HG02884 (cell line): ENCODE measurements around the gene MED8.
A peak's percentile ranks its signal among the peaks of the same experiment; 100 is the strongest.

Experiments
- ATAC-seq: cut with Tn5 transposase; IDR thresholded peaks from one replicate; pipeline ENCODE4 v1.9.1; 2021; ENCODE audit warnings: mild to moderate bottlenecking, moderate library complexity; ENCODE audit not compliant: unreplicated experiment

MED8 gene

GRCh38 chr1:43389326-43390313, at the start of gene MED8, which contains the start of gene SZT2:
TSS of gene MED8 (minus strand) at chr1:43389800. CDS start at chr1:43389764, 36 bp downstream.
TSS of gene SZT2 (plus strand) at chr1:43389899. CDS start at chr1:43389969, 70 bp downstream.
- ATAC-seq: peak; percentile 87

DNA sequence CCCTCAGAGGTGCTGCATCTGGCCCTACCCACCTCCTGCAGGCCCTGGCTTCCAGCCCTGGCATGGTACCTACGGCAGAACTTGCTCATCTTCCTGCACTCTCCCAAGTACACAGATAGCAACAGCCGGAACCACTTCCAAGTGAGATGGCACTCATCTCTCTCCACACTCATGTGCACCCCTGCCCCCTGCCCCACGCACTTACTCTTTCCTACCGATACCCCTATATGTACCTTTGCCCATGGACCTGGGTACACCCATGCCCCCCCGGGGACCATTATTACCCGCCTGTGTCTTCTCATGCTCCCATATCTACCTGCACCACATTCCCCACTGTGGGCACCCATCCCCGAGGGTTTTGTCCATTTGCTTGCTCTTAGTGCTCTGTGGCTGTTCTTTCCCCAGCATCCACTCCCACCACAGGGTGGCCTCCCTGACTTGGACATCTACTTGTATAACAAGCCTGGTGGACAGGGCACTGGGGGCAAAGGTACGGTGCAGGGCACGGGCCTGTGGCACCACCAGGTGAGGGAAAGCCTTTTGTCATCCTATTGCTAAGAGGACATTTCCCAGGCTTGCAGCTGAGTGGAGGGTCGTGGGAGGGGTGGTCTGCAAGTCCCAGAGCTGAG, 49.5 kb upstream of the MED8 start:
- ATAC-seq: no peak

DNA sequence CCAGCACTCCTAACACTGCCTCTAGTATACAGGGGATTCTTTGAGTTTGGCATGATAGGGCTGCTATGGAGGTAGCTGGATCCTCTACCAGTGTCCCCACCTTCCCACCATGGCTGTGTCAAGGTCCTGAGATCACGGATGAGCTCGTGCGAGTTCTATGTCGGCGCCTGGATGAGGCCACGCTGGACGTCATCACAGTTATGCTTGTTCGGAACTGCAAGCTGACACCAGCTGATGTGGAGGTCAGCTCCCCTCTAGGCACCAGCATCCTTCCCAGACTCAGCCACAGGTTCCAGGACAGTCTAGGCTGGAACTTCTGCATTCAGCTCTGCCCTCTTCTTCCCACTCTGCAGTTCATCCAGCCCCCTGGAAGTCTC, 49.0 kb upstream of the MED8 start:
- no peak for ATAC-seq

GRCh38 chr1:43438006-43438405, 48.4 kb upstream of the MED8 start:
- ATAC-seq: no peak

GRCh38 chr1:43437031-43437973, 47.7 kb upstream of the MED8 start:
- ATAC-seq: no peak

- no peak for ATAC-seq
These were observed 46.8 kb upstream of the MED8 start for GRCh38 chr1:43436371-43436770.

GRCh38 chr1:43435146-43436145, 45.8 kb upstream of the MED8 start:
- ATAC-seq: no peak

DNA sequence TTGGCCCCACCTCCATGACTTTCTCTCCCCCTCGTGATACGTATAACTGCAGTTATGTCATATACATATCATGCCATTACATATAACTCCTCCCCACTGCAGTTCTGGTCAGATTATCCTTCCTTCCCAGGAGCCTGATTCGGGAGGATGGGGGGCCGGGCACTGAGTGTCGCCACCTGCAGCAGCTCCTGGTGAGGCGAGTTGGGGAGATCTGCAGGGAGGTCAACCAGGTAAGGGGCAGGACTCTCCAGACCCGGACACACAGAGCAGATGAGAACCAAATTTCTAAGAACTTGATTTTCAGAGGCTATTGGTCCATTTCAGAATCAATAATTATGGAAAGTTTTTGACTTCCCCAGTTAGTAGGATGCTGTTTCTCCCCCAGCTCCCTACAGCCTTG, 44.7 kb upstream of the MED8 start:
- ATAC-seq: no peak

DNA sequence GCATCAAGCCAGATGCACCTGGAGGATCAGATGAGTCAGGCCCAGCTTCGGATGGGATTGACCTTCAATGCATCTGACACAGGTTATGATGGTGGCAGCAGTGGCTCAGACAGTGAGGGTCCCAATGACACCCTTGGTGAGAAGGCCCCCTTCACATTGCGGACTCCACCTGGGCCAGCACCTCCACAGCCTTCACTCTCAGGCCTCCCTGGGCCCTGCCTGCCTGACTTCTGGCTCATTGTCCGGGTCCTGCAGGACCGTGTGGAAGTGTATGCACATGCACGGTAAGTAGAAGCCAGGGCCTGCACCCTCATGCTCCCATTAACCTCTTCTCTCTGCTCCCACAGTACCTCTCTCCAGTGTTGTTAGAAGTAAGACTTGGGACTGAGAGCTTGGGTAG, 43.3 kb upstream of the MED8 start:
- ATAC-seq: no peak

DNA sequence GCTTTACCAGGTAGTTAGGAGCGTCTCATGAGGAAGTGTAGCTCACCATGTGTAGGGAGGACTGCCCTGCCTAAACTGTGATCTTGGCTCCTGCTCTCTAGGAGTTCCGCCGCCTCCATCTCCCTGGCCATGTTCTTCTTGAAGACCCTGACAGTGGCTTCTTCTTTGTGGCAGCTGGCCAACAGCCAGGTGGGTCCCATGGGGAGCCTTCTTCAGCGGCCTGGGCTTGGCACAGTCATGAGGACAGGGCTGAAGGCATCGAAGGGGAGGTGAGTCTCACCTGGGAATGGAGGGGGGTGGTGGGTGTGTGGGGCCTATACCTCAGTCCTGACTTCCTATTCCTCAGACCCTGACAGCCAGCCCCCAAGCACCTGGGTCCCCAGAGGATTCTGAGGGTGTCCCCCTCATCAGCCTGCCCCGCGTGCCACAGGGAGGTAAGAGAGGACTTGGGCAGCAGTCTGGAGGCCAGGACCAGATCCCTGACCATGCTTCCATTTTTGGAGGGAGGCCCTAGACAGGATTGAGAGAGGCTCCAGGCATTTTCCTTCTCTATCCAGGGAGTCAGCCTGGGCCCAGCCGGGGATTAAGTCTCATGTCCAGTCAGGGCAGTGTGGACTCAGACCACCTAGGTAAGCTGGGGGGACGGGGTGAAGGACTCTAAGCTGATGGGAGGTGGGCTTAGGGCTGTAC, 42.7 kb upstream of the MED8 start:
- ATAC-seq: no peak

GRCh38 chr1:43431676-43432075, 42.1 kb upstream of the MED8 start:
- ATAC-seq: no peak

DNA sequence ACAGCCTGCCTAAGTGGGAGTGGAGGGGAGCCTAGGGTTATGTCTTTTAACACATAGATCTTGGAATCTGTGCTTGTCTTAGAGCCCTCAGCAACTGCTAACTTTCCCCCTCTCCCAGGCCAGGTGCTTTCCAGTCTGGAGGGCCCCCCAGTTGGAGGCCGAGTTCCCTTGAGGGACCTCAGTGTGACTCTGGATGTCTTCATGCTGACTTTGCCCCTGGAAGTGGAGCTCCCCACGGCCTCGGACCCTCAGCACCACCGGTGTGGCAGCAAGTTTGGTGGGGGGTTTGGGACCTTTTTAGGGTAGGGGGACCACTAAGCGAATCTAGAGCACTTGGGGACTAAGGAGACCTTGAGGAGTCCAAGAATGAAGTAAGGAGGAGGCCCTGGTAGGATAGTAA, 41.2 kb upstream of the MED8 start:
- ATAC-seq: no peak

- no peak for ATAC-seq
These were observed 38.3 kb upstream of the MED8 start for GRCh38 chr1:43427941-43428340.

- no peak for ATAC-seq
These were observed 37.9 kb upstream of the MED8 start for GRCh38 chr1:43427524-43427923.

DNA sequence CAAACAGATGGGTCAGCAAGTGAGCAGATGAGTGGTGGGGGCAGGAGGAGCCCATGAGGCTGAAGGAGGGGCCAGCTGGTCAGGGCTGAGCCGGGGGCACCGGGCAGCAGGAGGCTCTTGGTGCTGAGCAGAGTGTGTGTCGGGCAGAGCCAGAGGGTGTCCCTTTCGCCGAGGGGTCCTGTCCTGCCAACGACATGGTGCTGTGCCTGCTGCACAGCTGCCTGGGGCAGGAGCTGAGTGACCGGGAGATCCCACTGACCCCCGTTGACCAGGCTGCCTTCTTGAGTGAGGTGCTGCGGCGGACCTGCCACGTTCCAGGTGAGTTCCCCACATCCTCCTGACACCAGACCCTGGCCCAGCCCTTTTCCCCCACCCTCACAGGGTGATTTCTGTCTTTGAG, 36.6 kb upstream of the MED8 start:
- ATAC-seq: no peak

DNA sequence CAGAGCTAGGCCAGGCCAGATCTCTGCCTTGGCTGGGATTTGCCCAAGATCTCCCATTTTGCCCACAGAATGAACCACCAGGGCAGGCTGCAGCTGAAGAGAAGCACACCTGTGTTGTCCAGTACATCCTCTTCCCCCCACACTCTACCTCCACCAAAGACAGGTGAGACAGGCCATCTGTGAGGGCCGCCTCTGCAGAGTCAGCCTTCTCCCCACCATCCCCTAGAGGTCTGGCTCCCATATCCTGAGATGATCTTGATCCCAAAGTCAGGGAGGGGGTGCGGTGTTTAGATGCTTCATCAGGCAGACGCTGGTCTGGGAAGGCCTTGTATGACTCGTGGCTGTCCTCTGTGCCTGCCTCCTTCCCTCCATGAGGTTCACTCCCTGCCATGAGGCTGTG, 35.4 kb upstream of the MED8 start:
- ATAC-seq: no peak

DNA sequence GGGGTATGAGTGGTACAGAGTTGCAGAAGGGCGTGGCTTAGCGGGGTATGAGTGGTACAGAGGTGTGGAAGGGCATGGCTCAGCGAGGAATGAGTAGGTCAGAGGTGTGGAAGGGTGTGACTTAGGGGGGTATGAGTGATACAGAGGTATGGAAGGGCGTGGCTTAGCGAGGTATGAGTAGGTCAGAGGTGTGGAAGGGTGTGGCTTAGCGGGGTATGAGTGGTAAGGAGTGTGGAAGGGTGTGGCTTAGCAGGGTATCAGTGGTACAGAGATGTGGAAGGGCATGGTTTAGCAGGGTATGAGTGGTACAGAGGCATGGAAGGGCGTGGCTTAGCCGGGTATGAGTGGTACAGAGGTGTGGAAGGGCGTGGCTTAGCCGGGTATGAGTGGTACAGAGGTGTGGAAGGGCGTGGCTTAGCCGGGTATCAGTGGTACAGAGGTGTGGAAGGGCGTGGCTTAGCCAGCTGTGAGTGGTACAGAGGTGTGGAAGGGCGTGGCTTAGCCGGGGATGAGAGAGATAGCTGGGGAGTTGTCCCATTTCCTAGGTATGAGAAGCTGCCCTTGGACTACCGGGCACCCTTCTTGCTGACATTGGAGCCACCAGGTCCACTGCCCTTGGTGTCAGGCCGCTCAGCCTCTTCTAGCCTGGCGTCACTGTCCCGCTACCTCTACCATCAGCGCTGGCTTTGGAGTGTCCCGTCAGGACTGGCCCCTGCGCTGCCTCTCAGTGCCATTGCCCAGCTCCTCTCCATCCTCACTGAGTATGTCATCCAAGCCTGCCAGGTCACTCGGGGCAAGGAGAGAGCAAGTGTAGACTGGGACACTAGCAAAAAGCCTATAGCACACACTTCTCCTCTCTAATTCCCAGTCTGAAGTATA, 34.3 kb upstream of the MED8 start:
- ATAC-seq: no peak

- no peak for ATAC-seq
These were observed 33.5 kb upstream of the MED8 start for GRCh38 chr1:43422995-43423671.
